CD4-positive, alpha-beta T cell treated with Interleukin-4 for 1 hour (primary cell): ENCODE measurements around the gene WWOX.

Source experiments
- DNase-seq, 2 donors: peaks; one replicate each; pipeline ENCODE4 v3.0.0-alpha.2; 2020 to 2022

Gene WWOX

GRCh38 chr16:79093554-79093967 lies 994.1 kb downstream of the WWOX start:
- DNase-seq, result peak; percentile 38 to 67

DNA sequence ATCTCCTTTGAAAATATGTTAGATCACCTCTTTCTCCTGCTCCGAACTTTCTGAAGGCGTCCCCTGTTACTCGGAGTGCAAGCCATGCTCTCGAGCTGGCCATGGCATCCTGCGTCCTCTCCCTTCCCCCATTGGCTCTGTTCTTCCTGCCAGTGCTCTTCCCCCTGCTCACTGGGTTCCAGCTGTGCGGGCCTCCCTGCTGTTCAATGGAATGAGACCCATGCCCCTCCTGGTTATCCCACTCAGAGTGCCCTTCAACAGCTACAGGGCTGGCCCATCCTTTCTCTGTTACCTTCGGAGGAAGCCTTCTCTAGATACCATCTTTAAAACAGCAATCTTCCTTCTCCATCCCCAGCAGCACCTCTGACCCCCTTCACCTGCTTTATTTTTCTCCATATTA lies 996.8 kb downstream of the WWOX start:
- no peak for DNase-seq

DNA sequence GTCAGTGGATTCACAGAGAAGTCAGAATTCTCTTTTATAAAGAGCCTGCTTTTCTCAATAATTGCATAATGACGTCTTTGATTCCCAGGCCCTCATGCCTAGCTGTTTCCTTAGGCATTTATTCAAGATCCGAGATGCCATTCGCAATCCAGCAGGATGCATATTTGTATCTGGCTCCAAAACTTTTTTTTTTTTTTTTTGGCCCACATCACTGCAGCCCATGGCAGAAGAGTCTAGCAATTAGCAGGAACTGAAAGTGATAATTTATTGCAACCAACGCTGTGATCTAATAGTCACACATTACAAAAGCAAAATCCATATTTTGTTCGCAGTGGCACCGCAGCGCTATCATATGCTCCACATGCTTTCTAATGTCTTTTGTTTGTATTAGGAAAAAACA lies 997.7 kb downstream of the WWOX start:
- no peak for DNase-seq

- DNase-seq, result no peak
These were observed 998.3 kb downstream of the WWOX start for GRCh38 chr16:79097771-79098170.

DNA sequence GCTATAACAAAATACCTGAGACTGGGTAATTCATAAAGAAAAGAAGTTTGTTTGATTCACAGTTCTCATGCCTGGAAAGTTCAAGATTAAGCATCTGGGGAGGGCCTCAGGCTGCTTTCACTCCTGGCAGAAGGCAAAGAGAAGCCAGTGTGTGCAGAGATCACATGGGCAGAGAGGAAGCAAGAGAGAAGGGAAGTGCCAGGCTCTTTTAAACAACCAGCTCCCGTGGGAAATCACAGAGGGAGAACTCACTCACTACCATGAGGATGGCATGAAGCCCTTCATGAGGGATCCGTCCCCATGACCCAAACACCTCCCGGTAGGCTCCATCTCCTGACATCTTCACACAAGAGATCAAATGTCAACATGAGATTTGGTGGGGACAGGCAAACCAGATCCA lies 999.5 kb downstream of the WWOX start:
- DNase-seq, result no peak

DNA sequence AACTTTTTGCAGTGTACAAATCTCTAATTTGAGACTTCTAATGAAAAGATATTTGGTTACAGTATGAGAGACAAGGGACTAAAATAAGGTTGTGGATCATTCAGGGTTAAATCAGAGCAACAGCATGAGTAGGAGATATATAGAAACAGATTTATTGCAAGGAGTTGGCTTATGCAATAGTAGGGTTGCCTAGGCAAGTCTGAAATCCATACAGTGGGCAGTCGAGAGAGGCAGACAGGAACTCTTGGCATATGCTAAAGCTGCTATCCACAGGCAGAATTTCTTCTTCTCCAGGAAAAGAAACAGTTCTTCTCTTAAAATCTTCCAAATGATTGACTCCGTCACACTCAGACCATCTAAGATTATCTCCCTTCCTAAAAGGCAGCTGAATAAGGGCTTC lies 1000.3 kb downstream of the WWOX start:
- no peak for DNase-seq

GRCh38 chr16:79100447-79100846 lies 1001.0 kb downstream of the WWOX start:
- DNase-seq, result no peak

GRCh38 chr16:79101491-79101890 lies 1002.0 kb downstream of the WWOX start:
- no peak for DNase-seq

GRCh38 chr16:79104567-79104966 lies 1005.1 kb downstream of the WWOX start:
- no peak for DNase-seq

GRCh38 chr16:79107301-79107700 lies 1007.8 kb downstream of the WWOX start:
- no peak for DNase-seq

- DNase-seq, result no peak
These were observed 1010.3 kb downstream of the WWOX start for GRCh38 chr16:79109771-79110170.

DNA sequence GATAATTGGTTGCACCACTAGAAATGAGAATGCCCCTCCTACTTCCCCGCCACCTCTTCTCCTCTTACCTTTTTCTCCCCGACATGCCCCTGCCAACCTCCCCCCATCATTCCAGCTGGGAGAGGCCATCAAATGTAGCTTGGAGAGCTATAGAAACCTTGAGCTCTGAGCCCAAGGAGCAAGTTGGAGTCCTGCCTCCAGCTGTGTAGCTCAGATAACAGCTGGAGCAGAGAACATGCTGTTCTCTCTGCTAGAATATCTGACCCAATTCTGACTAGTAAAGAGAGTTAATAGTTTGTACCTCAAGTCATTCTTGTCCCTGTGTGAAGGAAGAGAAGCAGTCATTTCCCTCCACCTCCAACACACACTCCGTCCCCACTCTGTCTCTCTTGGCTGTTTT lies 1010.8 kb downstream of the WWOX start:
- DNase-seq, result no peak

- no peak for DNase-seq
These were observed 1011.5 kb downstream of the WWOX start for GRCh38 chr16:79110953-79111352.

DNA sequence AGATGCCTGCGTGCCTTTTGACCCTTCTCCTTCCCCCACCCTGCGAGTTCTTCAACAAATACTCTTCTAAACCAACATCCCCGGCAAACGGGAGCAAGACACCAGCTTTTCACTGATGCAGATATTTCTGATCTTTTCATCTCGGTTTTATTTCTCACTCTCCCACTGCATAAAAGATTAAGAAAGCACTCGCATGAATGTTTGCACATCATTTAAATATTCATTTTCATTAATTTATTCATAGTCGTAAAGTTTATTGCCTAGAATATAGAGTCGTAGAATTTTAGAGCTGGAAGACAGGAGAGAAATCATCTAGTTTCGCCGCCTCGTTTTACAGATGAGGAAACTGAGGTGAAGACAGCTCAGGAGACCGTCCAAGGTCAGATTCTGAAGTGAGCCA lies 1013.0 kb downstream of the WWOX start:
- DNase-seq, result no peak

- no peak for DNase-seq
These were observed 1014.4 kb downstream of the WWOX start for GRCh38 chr16:79113826-79114225.

DNA sequence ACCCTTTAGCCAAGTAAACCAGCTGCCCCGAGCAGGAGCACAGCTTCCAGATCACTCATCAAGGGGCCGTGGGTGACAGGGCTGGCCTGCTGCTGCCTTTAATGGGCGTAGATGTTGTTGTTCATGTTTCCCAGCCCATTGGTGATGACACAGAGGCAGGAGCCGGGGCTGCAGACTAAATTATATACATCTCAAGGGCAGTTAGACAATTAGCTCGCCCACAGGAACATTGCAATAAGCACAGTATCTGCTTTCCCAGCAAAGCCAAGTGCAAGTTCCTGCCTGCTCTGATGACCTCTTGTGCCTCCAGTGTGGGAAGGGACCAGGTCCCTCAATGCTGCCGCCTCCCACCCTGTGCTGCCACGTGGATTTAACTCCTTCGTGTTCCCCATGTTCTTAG lies 1015.3 kb downstream of the WWOX start:
- no peak for DNase-seq

- DNase-seq, result no peak
These were observed 1022.5 kb downstream of the WWOX start for GRCh38 chr16:79121906-79122305.

GRCh38 chr16:79122343-79122742 lies 1022.9 kb downstream of the WWOX start:
- no peak for DNase-seq

DNA sequence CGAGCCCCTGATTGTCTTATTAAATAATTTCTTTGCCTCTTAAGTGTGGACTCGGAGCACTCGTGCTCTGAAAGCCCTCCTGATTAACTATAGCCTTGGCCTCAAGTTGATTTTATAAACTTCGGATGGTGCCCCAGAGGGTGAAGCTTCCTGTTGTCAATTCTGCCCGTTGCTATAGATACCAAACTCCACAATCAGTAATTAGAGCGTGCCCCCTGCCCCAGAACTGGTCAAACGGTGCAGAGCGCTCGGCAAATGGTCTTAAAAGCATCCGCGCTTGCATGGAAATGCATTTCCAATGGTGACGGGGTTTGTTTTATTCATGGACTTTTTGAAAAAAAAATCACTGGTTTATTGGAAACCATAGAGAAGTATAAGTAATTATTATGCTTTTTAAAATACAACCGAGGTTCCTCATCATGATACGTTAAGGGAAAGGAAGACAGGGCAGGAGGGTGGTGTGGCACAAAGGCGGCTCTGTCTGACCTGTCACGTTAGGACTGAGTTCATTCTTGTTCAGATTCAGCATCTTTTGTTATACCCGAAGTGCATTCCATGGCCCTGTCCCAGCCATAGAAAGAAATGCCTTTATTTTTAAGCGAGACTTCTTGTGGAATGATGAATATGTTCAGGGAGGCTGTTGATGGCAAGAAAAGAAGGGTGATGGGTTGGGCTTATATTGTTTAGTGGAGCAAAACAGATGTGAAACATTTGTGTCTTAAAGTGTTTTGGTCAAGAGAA lies 1024.7 kb downstream of the WWOX start:
- no peak for DNase-seq

DNA sequence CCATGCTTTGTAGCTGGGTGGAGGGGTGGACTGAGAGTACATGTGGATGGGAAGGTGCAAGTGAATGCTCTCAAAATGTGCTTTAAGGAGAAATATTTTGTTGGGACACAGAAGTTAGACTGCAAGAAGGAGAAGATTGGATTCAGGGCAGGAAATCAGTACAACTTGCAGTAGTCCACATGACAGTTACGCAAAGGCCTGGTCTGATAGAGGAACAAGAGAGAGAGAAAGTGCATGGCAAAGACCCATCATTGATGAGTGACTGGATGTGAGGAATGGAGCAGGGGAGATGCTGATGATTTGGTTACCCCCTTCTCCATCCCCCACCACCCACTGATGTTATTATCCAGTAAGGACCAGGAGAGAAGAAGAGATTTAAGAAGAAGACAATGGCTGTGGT lies 1028.3 kb downstream of the WWOX start:
- no peak for DNase-seq

- no peak for DNase-seq
These were observed 1029.3 kb downstream of the WWOX start for GRCh38 chr16:79128706-79129105.

DNA sequence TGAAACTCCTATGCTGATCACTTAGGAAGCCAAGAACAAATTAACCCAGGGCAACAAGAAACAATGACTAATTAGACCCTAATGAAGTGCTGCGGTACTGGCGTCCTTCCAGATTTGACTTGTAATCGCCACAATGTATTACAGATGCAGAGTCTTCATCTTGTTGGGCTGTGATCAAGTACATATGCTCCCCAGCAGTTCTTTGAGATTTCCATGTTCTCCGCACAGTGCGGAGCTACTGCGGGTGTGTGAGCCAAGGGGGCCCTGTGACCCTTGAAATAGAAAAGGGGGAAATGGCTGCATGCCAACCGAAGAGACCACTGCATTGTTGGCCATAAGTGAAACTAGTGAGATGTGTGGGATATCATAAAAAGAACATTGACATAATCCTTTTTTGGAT lies 1031.2 kb downstream of the WWOX start:
- DNase-seq, result no peak

DNA sequence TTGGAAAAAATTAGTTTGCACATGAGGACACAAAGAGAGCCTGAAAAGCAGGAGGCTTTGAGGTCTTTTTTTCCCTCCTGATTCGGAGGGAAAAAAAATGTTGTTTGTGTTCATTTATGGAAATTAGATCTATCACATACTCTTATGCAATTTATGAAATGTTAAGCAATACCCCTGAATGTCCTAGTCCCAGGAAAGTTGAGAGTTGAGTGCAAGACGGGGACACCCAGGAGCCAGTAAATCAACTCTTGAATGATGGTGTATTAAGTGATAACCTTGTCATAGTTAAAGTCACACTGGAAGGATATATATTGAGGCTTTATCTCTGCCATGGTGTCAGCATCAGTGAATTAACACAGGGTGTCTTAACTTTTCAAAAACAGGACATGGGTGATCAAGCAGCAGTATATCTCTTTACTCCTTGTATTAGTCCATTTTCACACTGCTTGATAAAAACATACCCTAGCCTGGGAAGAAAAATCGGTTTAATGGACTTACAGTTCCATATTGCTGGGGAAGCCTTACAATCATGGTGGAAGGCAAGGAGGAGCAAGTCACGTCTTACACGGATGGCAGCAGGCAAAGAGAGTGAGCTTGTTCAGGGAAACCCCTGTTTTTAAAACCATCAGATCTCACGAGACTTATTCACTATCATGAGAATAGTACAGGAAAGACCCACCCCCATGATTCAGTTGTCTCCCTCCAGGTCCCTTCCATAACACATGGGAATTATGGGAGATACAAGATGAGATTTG lies 1032.0 kb downstream of the WWOX start:
- DNase-seq, result no peak

DNA sequence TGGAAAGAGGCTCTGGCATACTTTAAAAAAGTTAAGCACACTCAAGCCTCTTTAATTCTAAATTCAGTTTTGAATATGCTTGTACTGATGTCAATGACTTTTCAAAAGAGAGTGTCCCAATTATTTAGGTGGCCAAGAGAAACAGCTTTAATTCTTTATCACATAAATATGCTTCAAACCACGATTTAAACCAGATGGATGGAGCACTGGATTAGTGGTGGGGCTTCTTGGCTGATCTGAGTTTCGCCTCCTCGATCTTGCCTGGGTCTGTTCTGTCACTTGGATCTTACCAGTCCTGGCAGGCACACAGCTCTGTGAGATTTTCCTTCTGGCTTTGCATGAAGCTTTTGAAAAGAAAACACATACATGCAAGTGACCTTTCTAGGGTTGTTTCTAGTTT lies 1033.2 kb downstream of the WWOX start:
- DNase-seq, result no peak

GRCh38 chr16:79134300-79134699 lies 1034.8 kb downstream of the WWOX start:
- DNase-seq, result no peak
